ENCODE measurements around the gene CSTPP1. TPM values are rescaled to one million over a fixed set of nuclear protein-coding genes. Genes with fewer than 3 reads are reported as not detected.

The CSTPP1 gene
- polyA plus RNA-seq, 1 experiment, result 48.7 TPM

GRCh38 chr11:46895821-46896220 is 40.7 kb upstream of the CSTPP1 start:
- Histone ChIP-seq H3K36me3 (ENCODE audit: control insufficient read depth, insufficient read depth, low read length) (no peaks in the 10 kb centered on the region; the same call in none of the 2 replicates), H3K4me3 (ENCODE audit: low read depth, low read length) (no peak overlapping the region), H3K27me3 (ENCODE audit: control insufficient read depth, insufficient read depth, low read length) (no peaks in the 10 kb centered on the region)
- POLR2A ChIA-PET, result no interaction called here
- CTCF ChIA-PET, result interaction anchor here (0.6 to 3.4 kb wide), 9 partner anchors 8 to 459 kb away, joined by 3 to 34 read pairs (median 3); no protein-coding TSS in a partner anchor
- TF ChIP-seq CTCF (IDR thresholded peaks at IDR 0.05; ENCODE audit: insufficient read depth, low read depth, low read length), result no peak
- DNase-seq (ENCODE audit: low read depth), result no peak

- ChIA-PET POLR2A (no interaction called here), CTCF (interaction anchor here (0.6 to 3.4 kb wide), 8 partner anchors 11 to 622 kb away, joined by 3 to 34 read pairs (median 4); no protein-coding TSS in a partner anchor)
- Histone ChIP-seq H3K36me3 (ENCODE audit: control insufficient read depth, insufficient read depth, low read length) (no peaks in the 10 kb centered on the region; the same call in none of the 2 replicates), H3K27me3 (ENCODE audit: control insufficient read depth, insufficient read depth, low read length) (no peaks in the 10 kb centered on the region), H3K4me3 (ENCODE audit: low read depth, low read length) (no peak overlapping the region)
- TF ChIP-seq CTCF (IDR thresholded peaks at IDR 0.05; ENCODE audit: insufficient read depth, low read depth, low read length), result 0 out of 2 replicates have a peak, but pooled peaks have one; percentile 19
- DNase-seq (ENCODE audit: low read depth), result no peak
Observed at GRCh38 chr11:46896719-46897406, 39.7 kb upstream of the CSTPP1 start.

GRCh38 chr11:46898396-46899095 is 38.0 kb upstream of the CSTPP1 start:
- TF ChIP-seq CTCF (IDR thresholded peaks at IDR 0.05; ENCODE audit: insufficient read depth, low read depth, low read length), result no peak
- Histone ChIP-seq H3K36me3 (ENCODE audit: control insufficient read depth, insufficient read depth, low read length) (no peaks in the 10 kb centered on the region; the same call in none of the 2 replicates), H3K4me3 (ENCODE audit: low read depth, low read length) (no peak overlapping the region), H3K27me3 (ENCODE audit: control insufficient read depth, insufficient read depth, low read length) (no peaks in the 10 kb centered on the region)
- DNase-seq (ENCODE audit: low read depth), result no peak
- ChIA-PET POLR2A (no interaction called here), CTCF (interaction anchor here (0.6 to 1.8 kb wide), 4 partner anchors 31 to 264 kb away, joined by 3 to 9 read pairs (median 4); no protein-coding TSS in a partner anchor)

GRCh38 chr11:46899501-46900025 is 37.0 kb upstream of the CSTPP1 start:
- POLR2A ChIA-PET, result no interaction called here
- DNase-seq (ENCODE audit: low read depth), result no peak

More at GRCh38 chr11:46899501-46900025, 37.0 kb upstream of the CSTPP1 start:
- no peaks in the 10 kb centered on the region; the same call in none of the 2 replicates for H3K36me3 ChIP-seq (ENCODE audit: control insufficient read depth, insufficient read depth, low read length)
- CTCF ChIA-PET, result interaction anchor here (0.6 to 1.8 kb wide), 3 partner anchors 30 to 253 kb away, joined by 3 to 9 read pairs (median 3); no protein-coding TSS in a partner anchor
- no peak overlapping the region for H3K4me3 ChIP-seq (ENCODE audit: low read depth, low read length)
- H3K27me3 ChIP-seq (ENCODE audit: control insufficient read depth, insufficient read depth, low read length), result no peaks in the 10 kb centered on the region
- TF ChIP-seq CTCF (IDR thresholded peaks at IDR 0.05; ENCODE audit: insufficient read depth, low read depth, low read length), result no peak
